Measurements from ENCODE around the gene ENTREP3.

ENTREP3 gene

DNA sequence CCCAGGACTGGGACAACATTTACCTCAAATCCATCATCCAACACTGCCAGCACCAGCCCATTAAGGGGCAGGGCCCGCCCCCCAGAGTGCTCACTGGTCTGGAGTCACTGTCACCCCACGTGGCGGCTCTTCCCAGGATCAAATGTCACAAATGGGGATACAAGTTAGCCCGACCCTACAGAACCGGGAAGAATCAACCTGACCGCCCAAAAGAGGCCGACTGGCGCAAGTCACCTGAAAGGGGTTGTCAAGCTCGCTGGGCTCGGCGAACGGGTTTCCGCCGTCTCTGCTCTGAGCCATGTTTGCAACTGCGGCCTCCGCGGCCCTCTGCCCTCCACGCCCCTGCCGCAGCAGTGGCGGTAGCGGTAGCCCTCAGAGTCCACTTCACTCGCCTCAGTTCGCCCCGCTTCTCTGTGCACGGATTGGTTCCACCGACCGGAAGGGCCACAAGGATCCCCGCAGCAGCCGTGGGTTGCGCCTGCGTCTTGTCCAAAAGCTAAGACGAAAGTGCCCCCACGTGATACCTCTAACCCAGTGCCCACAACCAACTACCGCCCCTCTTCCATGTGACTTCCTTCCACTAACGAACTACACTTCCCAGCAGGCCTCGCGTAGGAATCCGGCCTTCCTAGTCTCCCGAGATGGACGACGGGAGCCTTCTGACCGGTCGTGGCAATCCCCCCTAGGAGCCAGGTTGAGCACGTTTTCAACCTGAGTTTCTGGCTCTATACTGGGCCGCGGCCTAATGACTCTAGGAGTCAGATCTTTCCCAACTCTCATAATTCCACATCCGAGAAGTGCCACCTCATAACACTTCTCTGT lies 6.8 kb upstream of the ENTREP3 start, which contains the start of gene SCAMP3:
Gene SCAMP3, minus strand, starts transcription at position 509 of the 822 bp plus-strand sequence. Its CDS starts 209 bp downstream, at position 300.
- peaks cover 20% of the 10 kb centered on the region for H3K79me1 ChIP-seq (replicated peaks; ENCODE audit: low read length, poor library complexity, severe bottlenecking)
- H3K18ac ChIP-seq (ENCODE audit: low read depth in 1 of 2, low read length in 2 of 2), result peak within 1 kb of the TSS; percentile 83 to 97
- peak within 1 kb of the TSS; percentile 88 for H3K4me2 ChIP-seq (ENCODE audit: low read length, poor library complexity, severe bottlenecking)
- H3K27ac ChIP-seq (ENCODE audit: low read length, poor library complexity, severe bottlenecking), result peak within 1 kb of the TSS; percentile 88
- WGBS, result 0% methylated on average over 44 of the region's 47 CpGs
- peak within 1 kb of the TSS; percentile 73 for H2AK5ac ChIP-seq (ENCODE audit: low read length, severe bottlenecking)
- peak within 1 kb of the TSS; percentile 56 to 64 for H3K4ac ChIP-seq (ENCODE audit: low read depth in 1 of 2, low read length in 2 of 2)
- H4K91ac ChIP-seq (ENCODE audit: low read length), result peak within 1 kb of the TSS; percentile 82
- H2BK15ac ChIP-seq (ENCODE audit: low read depth, poor library complexity, severe bottlenecking), result peak within 1 kb of the TSS; percentile 54
- peak within 1 kb of the TSS; percentile 25 to 64 for H2BK12ac ChIP-seq (ENCODE audit: low read length in 2 of 2)
- H3K9me3 ChIP-seq (ENCODE audit: control insufficient read depth, low read length), result no peaks in the 10 kb centered on the region
- peak within 1 kb of the TSS; percentile 96 for H3K9ac ChIP-seq (ENCODE audit: low read length)
- no peaks in the 10 kb centered on the region for H3K27me3 ChIP-seq (ENCODE audit: control insufficient read depth in 1 of 2, insufficient read depth in 1 of 2, low read length in 2 of 2)
- H4K8ac ChIP-seq (ENCODE audit: low read length), result peak within 1 kb of the TSS; percentile 61
- no peak within 1 kb of the TSS for H2BK5ac ChIP-seq (ENCODE audit: low read depth, low read length, poor library complexity, severe bottlenecking)
- peak within 1 kb of the TSS in 1 of 2 experiments; percentile 91 for H3K14ac ChIP-seq (ENCODE audit: low read length in 2 of 2)
- peak within 1 kb of the TSS; percentile 47 for H3K23ac ChIP-seq (ENCODE audit: low read length in 2 of 2)
- DNase-seq, result peak; percentile 99
- peak within 1 kb of the TSS; percentile 47 for H2AFZ ChIP-seq (ENCODE audit: low read depth, low read length)
- peaks cover 46 to 70% of the 10 kb centered on the region in 2 experiments for H3K36me3 ChIP-seq (ENCODE audit: control insufficient read depth in 1 of 2, insufficient read depth in 2 of 2, low read depth in 1 of 2, low read length in 2 of 2)
- H2BK120ac ChIP-seq (ENCODE audit: low read depth, low read length), result no peak within 1 kb of the TSS
- peaks cover 12% of the 10 kb centered on the region for H3K4me1 ChIP-seq (ENCODE audit: control insufficient read depth, insufficient read depth, low read depth, low read length)
- H3K4me3 ChIP-seq (ENCODE audit: insufficient read depth in 1 of 2, low read depth in 1 of 2, low read length in 2 of 2), result peak within 1 kb of the TSS; percentile 77 to 95

DNA sequence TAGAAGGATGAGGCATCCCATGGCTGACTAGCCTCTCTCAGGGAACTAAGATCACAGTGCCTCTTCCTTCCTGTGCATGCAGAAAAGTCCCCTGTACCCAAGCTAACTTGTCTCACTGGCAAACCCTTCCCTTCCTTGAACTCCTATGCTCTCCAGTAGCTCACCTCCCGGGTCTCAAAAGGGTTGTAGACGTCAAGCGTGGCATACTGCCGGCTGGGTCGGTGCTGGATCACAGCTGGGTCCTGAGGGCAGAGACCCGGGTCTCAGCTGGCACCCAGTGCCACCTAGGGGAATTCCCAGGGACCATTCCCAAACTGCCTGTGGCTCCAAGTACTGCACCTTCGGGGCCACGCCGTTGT lies 6.2 kb upstream of the ENTREP3 start:
- Histone ChIP-seq H2AFZ (ENCODE audit: low read depth, low read length) (peak overlapping the region; percentile 47), H2AK5ac (ENCODE audit: low read length, severe bottlenecking) (peak overlapping the region; percentile 10), H3K14ac (ENCODE audit: low read length in 2 of 2) (peak overlapping the region in 1 of 2 experiments; percentile 91), H3K18ac (ENCODE audit: low read depth in 1 of 2, low read length in 2 of 2) (peak overlapping the region; percentile 83 to 97), H3K27me3 (ENCODE audit: control insufficient read depth in 1 of 2, insufficient read depth in 1 of 2, low read length in 2 of 2) (no peaks in the 10 kb centered on the region), H3K23ac (ENCODE audit: low read length in 2 of 2) (peak overlapping the region; percentile 47), H3K4me1 (ENCODE audit: control insufficient read depth, insufficient read depth, low read depth, low read length) (peaks cover 13% of the 10 kb centered on the region), H2BK15ac (ENCODE audit: low read depth, poor library complexity, severe bottlenecking) (no peak overlapping the region), H4K91ac (ENCODE audit: low read length) (no peak overlapping the region), H3K4me3 (ENCODE audit: insufficient read depth in 1 of 2, low read depth in 1 of 2, low read length in 2 of 2) (peak overlapping the region; percentile 77 to 95), H3K79me1 (replicated peaks; ENCODE audit: low read length, poor library complexity, severe bottlenecking) (peaks cover 15% of the 10 kb centered on the region), H3K36me3 (ENCODE audit: control insufficient read depth in 1 of 2, insufficient read depth in 2 of 2, low read depth in 1 of 2, low read length in 2 of 2) (peaks cover 44 to 70% of the 10 kb centered on the region in 2 experiments), H3K9me3 (ENCODE audit: control insufficient read depth, low read length) (no peaks in the 10 kb centered on the region), H2BK12ac (ENCODE audit: low read length in 2 of 2) (peak overlapping the region in 1 of 2 experiments; percentile 8), H3K27ac (ENCODE audit: low read length, poor library complexity, severe bottlenecking) (peak overlapping the region; percentile 88), H4K8ac (ENCODE audit: low read length) (peak overlapping the region; percentile 61), H3K4me2 (ENCODE audit: low read length, poor library complexity, severe bottlenecking) (peak overlapping the region; percentile 88), H2BK5ac (ENCODE audit: low read depth, low read length, poor library complexity, severe bottlenecking) (no peak overlapping the region), H3K4ac (ENCODE audit: low read depth in 1 of 2, low read length in 2 of 2) (peak overlapping the region in 1 of 2 experiments; percentile 56), H3K9ac (ENCODE audit: low read length) (peak overlapping the region; percentile 96), H2BK120ac (ENCODE audit: low read depth, low read length) (no peak overlapping the region)
- WGBS, result 6% methylated on average over 9 of the region's 9 CpGs
- DNase-seq, result no peak

DNA sequence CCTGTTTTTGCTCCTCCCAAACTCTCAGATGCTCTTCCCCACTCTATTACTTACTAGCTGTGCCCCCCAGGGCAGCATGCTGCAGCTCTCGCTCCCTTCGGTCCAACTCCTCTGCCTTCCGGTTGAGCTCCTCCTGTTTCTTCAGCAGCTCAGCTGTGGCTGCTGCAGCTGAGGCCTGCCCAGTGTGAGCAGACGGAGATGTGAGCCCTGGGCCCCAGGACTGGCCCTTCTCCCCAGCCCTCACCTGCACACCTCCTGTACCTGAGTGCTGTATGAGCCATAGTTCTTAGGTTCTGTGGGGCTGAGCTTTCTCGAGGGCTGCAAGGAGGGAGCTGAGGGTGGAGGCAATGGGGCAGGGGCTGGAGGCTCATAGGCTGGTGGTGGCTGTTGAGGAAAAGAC lies 5.0 kb upstream of the ENTREP3 start:
- H3K14ac ChIP-seq (ENCODE audit: low read length in 2 of 2), result no peak overlapping the region
- no peak overlapping the region for H3K18ac ChIP-seq (ENCODE audit: low read depth in 1 of 2, low read length in 2 of 2)
- peak overlapping the region in 1 of 2 experiments; percentile 33 for H2BK12ac ChIP-seq (ENCODE audit: low read length in 2 of 2)
- H3K4me2 ChIP-seq (ENCODE audit: low read length, poor library complexity, severe bottlenecking), result no peak overlapping the region
- H3K27ac ChIP-seq (ENCODE audit: low read length, poor library complexity, severe bottlenecking), result no peak overlapping the region
- no peak overlapping the region for H2AK5ac ChIP-seq (ENCODE audit: low read length, severe bottlenecking)
- H3K27me3 ChIP-seq (ENCODE audit: control insufficient read depth in 1 of 2, insufficient read depth in 1 of 2, low read length in 2 of 2), result no peaks in the 10 kb centered on the region
- H2BK15ac ChIP-seq (ENCODE audit: low read depth, poor library complexity, severe bottlenecking), result no peak overlapping the region
- H3K4me1 ChIP-seq (ENCODE audit: control insufficient read depth, insufficient read depth, low read depth, low read length), result peaks cover 20% of the 10 kb centered on the region
- H2AFZ ChIP-seq (ENCODE audit: low read depth, low read length), result no peak overlapping the region
- WGBS, result 97% methylated on average over 4 of the region's 5 CpGs
- H3K4ac ChIP-seq (ENCODE audit: low read depth in 1 of 2, low read length in 2 of 2), result peak overlapping the region in 1 of 2 experiments; percentile 30
- peak overlapping the region; percentile 96 for H3K9ac ChIP-seq (ENCODE audit: low read length)
- DNase-seq, result no peak
- H3K9me3 ChIP-seq (ENCODE audit: control insufficient read depth, low read length), result no peaks in the 10 kb centered on the region
- peak overlapping the region; percentile 35 for H4K8ac ChIP-seq (ENCODE audit: low read length)
- H3K79me1 ChIP-seq (replicated peaks; ENCODE audit: low read length, poor library complexity, severe bottlenecking), result peaks cover 15% of the 10 kb centered on the region
- H3K23ac ChIP-seq (ENCODE audit: low read length in 2 of 2), result no peak overlapping the region
- H4K91ac ChIP-seq (ENCODE audit: low read length), result no peak overlapping the region
- H2BK120ac ChIP-seq (ENCODE audit: low read depth, low read length), result no peak overlapping the region
- H3K4me3 ChIP-seq (ENCODE audit: insufficient read depth in 1 of 2, low read depth in 1 of 2, low read length in 2 of 2), result peak overlapping the region in 1 of 2 experiments; percentile 95
- peaks cover 45 to 64% of the 10 kb centered on the region in 2 experiments for H3K36me3 ChIP-seq (ENCODE audit: control insufficient read depth in 1 of 2, insufficient read depth in 2 of 2, low read depth in 1 of 2, low read length in 2 of 2)
- H2BK5ac ChIP-seq (ENCODE audit: low read depth, low read length, poor library complexity, severe bottlenecking), result no peak overlapping the region
